Left ventricle myocardium inferior (tissue), 1 donor: Measurements from ENCODE around the gene ANKRD6. TPM values are rescaled to one million over a fixed set of nuclear protein-coding genes. Genes with fewer than 3 reads are reported as not detected.

Experiments used
- DNase-seq: peaks from one replicate; pipeline ENCODE4 v3.0.0-alpha.2; 2020
- H3K27ac ChIP-seq: fragments of 200-600 bp; replicated peaks from 2 replicates; pipeline ENCODE4 v1.8.0; 2021
- H3K27me3 ChIP-seq: fragments of 200-600 bp; 2 replicates; pipeline ENCODE4 v1.8.0; 2021; ENCODE audit warnings: low read depth
- H3K36me3 ChIP-seq: fragments of 200-600 bp; 2 replicates; pipeline ENCODE4 v1.8.0; 2021
- H3K4me1 ChIP-seq: fragments of 200-600 bp; 2 replicates; pipeline ENCODE4 v1.8.0; 2021
- H3K4me3 ChIP-seq: fragments of 200-600 bp; 2 replicates; pipeline ENCODE4 v1.8.0; 2021; ENCODE audit warnings: mild to moderate bottlenecking, moderate library complexity
- H3K9me3 ChIP-seq: fragments of 200-600 bp; replicated peaks from 2 replicates; pipeline ENCODE4 v1.8.0; 2021
- intact Hi-C: fragments of 100-400 bp; cut with micrococcal nuclease; formaldehyde crosslinking; loops from one replicate; pipeline ENCODE4 v1.11.0; 2022
- total RNA-seq: library from RNA; stranded (reverse); fragmentation: NEBNext Ultra II Directional; extraction: Animal tissue kit (Norgen Biotek cat#: 25700); gene quantifications from one replicate; pipeline ENCODE4 v1.2.1, GENCODE V29; 2021
- TF ChIP-seq, protein P1 (sequence below): fragments of 200-600 bp; IDR thresholded peaks from 2 replicates; pipeline ENCODE4 v1.8.0; 2021; ENCODE audit warnings: antibody characterized with exemption, mild to moderate bottlenecking, borderline replicate concordance
- donor health status: DM: no; HTN: yes; CAD: no; lungs with severe emphysema.

Gene ANKRD6
- total RNA-seq, 1 donor from 2014 or later: 11.1 TPM

DNA sequence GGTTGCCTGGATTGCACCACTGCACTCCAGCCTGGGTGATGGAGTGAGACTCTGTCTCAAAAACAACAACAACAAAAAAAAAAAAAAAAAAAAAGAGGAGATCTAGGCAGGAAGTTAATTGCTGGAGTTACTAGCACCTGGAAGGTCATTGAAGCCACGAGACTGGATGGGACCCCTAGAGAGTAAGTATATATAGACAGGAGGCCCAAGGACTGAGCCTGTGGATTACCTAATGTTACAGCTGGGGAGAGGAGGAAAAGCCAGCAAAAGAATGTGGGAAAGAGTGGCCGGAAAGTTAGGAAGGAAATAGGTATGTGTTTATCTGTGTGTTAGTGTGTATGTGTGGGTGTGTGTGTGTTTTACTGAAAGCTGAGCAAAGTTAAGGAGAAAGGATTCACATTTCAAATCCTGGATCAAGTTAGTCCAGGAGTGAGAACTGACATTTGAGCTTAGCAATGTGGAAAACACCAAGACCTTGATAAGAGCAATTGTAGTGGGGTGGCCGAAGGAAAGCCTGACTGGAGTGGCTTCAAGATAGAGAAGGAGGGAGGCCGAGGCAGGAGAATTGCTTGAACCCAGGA is 38.4 kb downstream of the ANKRD6 start:
- Histone ChIP-seq H3K36me3 (no peaks in the 10 kb centered on the region), H3K4me1 (peaks cover 29% of the 10 kb centered on the region), H3K9me3 (no peaks in the 10 kb centered on the region), H3K27ac (no peak overlapping the region), H3K4me3 (no peak overlapping the region), H3K27me3 (no peaks in the 10 kb centered on the region)
- TF ChIP-seq, protein P1, sequence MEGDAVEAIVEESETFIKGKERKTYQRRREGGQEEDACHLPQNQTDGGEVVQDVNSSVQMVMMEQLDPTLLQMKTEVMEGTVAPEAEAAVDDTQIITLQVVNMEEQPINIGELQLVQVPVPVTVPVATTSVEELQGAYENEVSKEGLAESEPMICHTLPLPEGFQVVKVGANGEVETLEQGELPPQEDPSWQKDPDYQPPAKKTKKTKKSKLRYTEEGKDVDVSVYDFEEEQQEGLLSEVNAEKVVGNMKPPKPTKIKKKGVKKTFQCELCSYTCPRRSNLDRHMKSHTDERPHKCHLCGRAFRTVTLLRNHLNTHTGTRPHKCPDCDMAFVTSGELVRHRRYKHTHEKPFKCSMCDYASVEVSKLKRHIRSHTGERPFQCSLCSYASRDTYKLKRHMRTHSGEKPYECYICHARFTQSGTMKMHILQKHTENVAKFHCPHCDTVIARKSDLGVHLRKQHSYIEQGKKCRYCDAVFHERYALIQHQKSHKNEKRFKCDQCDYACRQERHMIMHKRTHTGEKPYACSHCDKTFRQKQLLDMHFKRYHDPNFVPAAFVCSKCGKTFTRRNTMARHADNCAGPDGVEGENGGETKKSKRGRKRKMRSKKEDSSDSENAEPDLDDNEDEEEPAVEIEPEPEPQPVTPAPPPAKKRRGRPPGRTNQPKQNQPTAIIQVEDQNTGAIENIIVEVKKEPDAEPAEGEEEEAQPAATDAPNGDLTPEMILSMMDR: no peak
- no peak for DNase-seq
- intact Hi-C loops: no loop called here

DNA sequence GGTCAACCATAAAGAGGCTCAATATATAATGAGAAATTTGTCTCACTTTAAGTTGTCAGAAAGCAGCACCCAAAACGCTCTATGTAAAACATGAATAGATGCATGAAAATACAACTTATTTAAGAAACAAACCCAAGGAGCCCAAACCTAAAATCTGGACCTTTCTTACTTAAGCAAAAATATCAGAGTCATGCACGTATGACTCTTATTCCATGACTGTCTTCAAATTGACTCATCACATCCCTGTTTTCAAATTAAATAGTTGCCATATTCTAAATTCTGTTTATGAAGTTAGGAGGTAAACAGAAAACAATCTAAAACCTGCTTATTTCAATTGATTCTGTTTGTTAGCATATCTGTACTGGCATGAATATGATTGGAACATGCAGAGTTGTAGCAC is 42.1 kb downstream of the ANKRD6 start:
- Histone ChIP-seq H3K36me3 (no peaks in the 10 kb centered on the region), H3K9me3 (no peaks in the 10 kb centered on the region), H3K4me3 (no peak overlapping the region), H3K27me3 (no peaks in the 10 kb centered on the region), H3K4me1 (peaks cover 29% of the 10 kb centered on the region), H3K27ac (peak overlapping the region; percentile 55)
- intact Hi-C loops: no loop called here
- TF ChIP-seq, protein P1: no peak
- no peak for DNase-seq

DNA sequence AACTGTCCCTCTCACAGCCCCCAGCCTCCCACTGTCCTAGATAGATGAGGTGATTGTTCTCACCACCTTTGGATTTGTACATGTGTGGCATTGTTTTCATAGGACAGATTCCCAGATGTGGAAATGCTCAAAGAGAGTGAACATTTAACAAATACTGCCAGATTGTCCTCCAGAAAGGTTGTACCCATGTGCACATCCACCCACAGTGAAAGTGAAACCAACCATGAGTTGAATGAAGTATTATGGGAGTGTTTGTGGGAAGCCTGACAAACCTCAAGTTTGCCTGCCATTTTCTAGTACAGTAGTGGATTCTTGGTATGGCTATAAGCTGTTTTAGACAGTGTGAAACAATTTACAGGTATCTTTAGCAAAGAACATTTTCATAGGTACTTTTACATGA is 42.7 kb downstream of the ANKRD6 start:
- Histone ChIP-seq H3K4me1 (peaks cover 29% of the 10 kb centered on the region), H3K36me3 (no peaks in the 10 kb centered on the region), H3K4me3 (peak overlapping the region; percentile 13), H3K9me3 (no peaks in the 10 kb centered on the region), H3K27me3 (no peaks in the 10 kb centered on the region), H3K27ac (peak overlapping the region; percentile 55)
- TF ChIP-seq, protein P1: no peak
- no peak for DNase-seq
- intact Hi-C loops: no loop called here

DNA sequence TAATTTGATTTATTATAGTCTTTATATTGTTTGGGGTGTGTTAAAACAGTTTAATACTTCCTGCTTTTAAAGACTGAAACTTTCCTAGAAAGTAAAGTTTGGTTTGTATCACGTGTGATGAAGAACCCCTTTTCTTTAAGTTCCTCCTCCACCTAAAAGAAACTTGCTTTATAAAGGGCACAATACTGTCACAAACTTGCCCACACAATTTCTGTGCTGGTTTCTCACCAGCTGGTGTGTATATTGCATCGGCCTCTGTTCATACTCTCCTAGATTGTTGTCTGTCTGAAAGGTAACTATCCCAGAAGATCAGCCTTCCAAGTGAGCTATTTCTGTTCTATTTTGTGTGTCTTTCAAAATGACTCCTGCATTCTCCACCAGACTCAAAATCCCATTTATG is 46.9 kb downstream of the ANKRD6 start:
- TF ChIP-seq, protein P1: no peak

DNA sequence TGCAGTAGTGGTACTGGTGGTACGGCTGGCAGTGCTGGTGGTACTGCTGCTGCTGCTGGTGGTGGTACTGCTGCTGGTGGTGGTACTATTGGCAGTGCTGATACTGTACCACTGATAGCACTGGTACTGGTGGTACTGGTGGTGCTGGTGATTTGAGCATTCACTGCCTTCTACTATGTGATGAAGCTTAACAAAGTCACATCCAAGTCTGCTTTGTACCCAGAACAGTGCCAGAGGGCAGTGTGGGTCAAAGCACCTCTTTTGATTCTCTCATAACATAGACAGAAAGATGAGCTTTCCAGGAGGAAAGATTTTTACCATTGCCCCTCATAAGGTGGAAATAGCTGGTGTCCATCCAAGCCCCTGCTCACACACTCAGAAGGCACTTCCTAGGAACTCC is 48.7 kb downstream of the ANKRD6 start:
- TF ChIP-seq, protein P1: no peak
- Histone ChIP-seq H3K4me1 (peaks cover 42% of the 10 kb centered on the region), H3K36me3 (no peaks in the 10 kb centered on the region), H3K4me3 (no peak overlapping the region), H3K9me3 (no peaks in the 10 kb centered on the region), H3K27ac (peak overlapping the region; percentile 84), H3K27me3 (no peaks in the 10 kb centered on the region)
- intact Hi-C loops: no loop called here
- no peak for DNase-seq

More for the DNA sequence above, 46.9 kb downstream of the ANKRD6 start:
- H3K4me3 ChIP-seq: no peak overlapping the region
- H3K27ac ChIP-seq: no peak overlapping the region
- no peaks in the 10 kb centered on the region for H3K9me3 ChIP-seq
- intact Hi-C loops: no loop called here
- no peak for DNase-seq
- peaks cover 50% of the 10 kb centered on the region for H3K4me1 ChIP-seq
- no peaks in the 10 kb centered on the region for H3K36me3 ChIP-seq
- H3K27me3 ChIP-seq: no peaks in the 10 kb centered on the region
